Naive thymus-derived CD4-positive, alpha-beta T cell (primary cell): ENCODE measurements around the gene LARGE2. TPM values are rescaled to one million over a fixed set of nuclear protein-coding genes. Genes with fewer than 3 reads are reported as not detected.

Source experiments
- ATAC-seq: fragments of 150-1000 bp; cut with Tn5 transposase; 2 replicates; pipeline ENCODE4 v1.10.0; 2021; ENCODE audit warnings: mild to moderate bottlenecking, moderate library complexity
- CTCF ChIA-PET: fragments of 350-600 bp; sonication (Branson Sonifier 250); formaldehyde crosslinking; loops from one replicate; lab custom pipeline; 2021; ENCODE audit warnings: antibody characterized with exemption; lab: Charles Lee
- POLR2A ChIA-PET: fragments of 350-600 bp; sonication (Branson Sonifier 250); formaldehyde crosslinking; loops from one replicate; lab custom pipeline; 2021; ENCODE audit warnings: antibody characterized with exemption, inconsistent platforms; lab: Charles Lee
- DNase-seq, 9 donors: peaks; one replicate each; pipeline versions ENCODE4 v3.0.0 to v3.0.0-alpha.2; 2020 to 2022; ENCODE audit warnings: mixed read lengths in 1 of 9
- H3K27ac ChIP-seq: one replicate; pipeline ENCODE4 v1.7.0; 2013; ENCODE audit warnings: mild to moderate bottlenecking, low read depth, low read length, moderate library complexity
- H3K27me3 ChIP-seq, 2 donors: one replicate each; pipeline ENCODE4 v1.7.0; 2013; ENCODE audit warnings: low read length in 2 of 2, mild to moderate bottlenecking in 2 of 2, moderate library complexity in 2 of 2; ENCODE audit not compliant: control insufficient read depth in 2 of 2, insufficient read depth in 2 of 2
- H3K36me3 ChIP-seq, 3 experiments: 1 replicate in 2 of 3; 2 replicates in 1 of 3; pipeline ENCODE4 v1.7.0; 2013; ENCODE audit warnings: low read length in 3 of 3, mild to moderate bottlenecking in 3 of 3, moderate library complexity in 1 of 3; ENCODE audit not compliant: insufficient read depth in 3 of 3, control insufficient read depth in 2 of 3
- H3K4me1 ChIP-seq, 2 donors: one replicate each; pipeline ENCODE4 v1.7.0; 2013; ENCODE audit warnings: low read length in 2 of 2, mild to moderate bottlenecking in 2 of 2, moderate library complexity in 1 of 2; ENCODE audit not compliant: control insufficient read depth in 2 of 2, insufficient read depth in 2 of 2
- H3K4me3 ChIP-seq: 2 replicates; pipeline ENCODE4 v1.7.0; 2013; ENCODE audit warnings: mild to moderate bottlenecking, low read length
- H3K9me3 ChIP-seq, 3 experiments: 1 replicate in 2 of 3; 2 replicates in 1 of 3; pipeline ENCODE4 v1.7.0; 2013; ENCODE audit warnings: low read length in 3 of 3; ENCODE audit not compliant: control insufficient read depth in 2 of 3
- H3K27ac Mint-ChIP-seq, 9 donors: one replicate each; pipeline ENCODE4 v1.8.0; 2020 to 2022; ENCODE audit warnings: mixed read lengths in 9 of 9, mild to moderate bottlenecking in 8 of 9, moderate library complexity in 5 of 9, inconsistent platforms in 2 of 9
- H3K27me3 Mint-ChIP-seq, 5 donors: one replicate each; pipeline ENCODE4 v1.8.0; 2021 to 2022; ENCODE audit warnings: mixed read lengths in 5 of 5, mild to moderate bottlenecking in 1 of 5
- H3K36me3 Mint-ChIP-seq, 5 donors: one replicate each; pipeline ENCODE4 v1.8.0; 2020 to 2022; ENCODE audit warnings: mixed read lengths in 5 of 5, mild to moderate bottlenecking in 3 of 5, inconsistent platforms in 1 of 5
- H3K4me1 Mint-ChIP-seq, 7 donors: one replicate each; pipeline ENCODE4 v1.8.0; 2020 to 2022; ENCODE audit warnings: mixed read lengths in 7 of 7, mild to moderate bottlenecking in 3 of 7, inconsistent platforms in 1 of 7
- H3K4me3 Mint-ChIP-seq, 10 donors: one replicate each; pipeline ENCODE4 v1.8.0; 2020 to 2022; ENCODE audit warnings: mild to moderate bottlenecking in 10 of 10, mixed read lengths in 10 of 10, moderate library complexity in 6 of 10, inconsistent platforms in 2 of 10
- H3K9me3 Mint-ChIP-seq, 11 donors: one replicate each; pipeline ENCODE4 v1.8.0; 2020 to 2022; ENCODE audit warnings: mixed read lengths in 11 of 11, mild to moderate bottlenecking in 4 of 11, inconsistent platforms in 1 of 11, moderate library complexity in 1 of 11
- intact Hi-C, 2 donors: fragments of 100-400 bp; cut with micrococcal nuclease; formaldehyde crosslinking; loops; one replicate each; pipeline ENCODE4 v1.15.1; 2023
- polyA plus RNA-seq, 2 donors: library from polyadenylated mRNA; unstranded; fragments of 300-500 nt; fragmentation: Illumina TruSeq; gene quantifications; one replicate each; pipeline ENCODE4 v1.2.3, GENCODE V29; 2021
- total RNA-seq, 6 experiments: library from RNA in 5 of 6; stranded (reverse) in 5 of 6; gene quantifications; 1 replicate in 5 of 6; 2 replicates in 1 of 6; pipeline ENCODE4 v1.2.3 and lab custom pipeline; 2021 to 2026

The LARGE2 gene
- 1 to 10 TPM in 4 of 5 experiments, not detected in 1; 1.2 to 4.8 (median 3.2) TPM for total RNA-seq
- polyA plus RNA-seq = under 1 TPM; 0.24 to 0.77 TPM
- total RNA-seq (lab: John Stamatoyannopoulos, UW) = 4.0 reads per million, percentile 21 among the genes with 10 or more reads in this experiment

- peak within 1 kb of the TSS in 6 of 9 donors; percentile 36 to 72 (median 58) for H3K27ac Mint-ChIP-seq
- H3K36me3 ChIP-seq = no peaks in the 10 kb centered on the region
- H3K9me3 Mint-ChIP-seq = peaks cover 0 to 3% (median 0%) of the 10 kb centered on the region in 11 donors
- H3K27ac ChIP-seq = no peak within 1 kb of the TSS
- peak within 1 kb of the TSS; percentile 24 for H3K4me3 ChIP-seq
- DNase-seq (peak in 3 of 9 donors; percentile 11 to 25 (median 12)), ATAC-seq (no peak)
- peaks cover 16 to 19% of the 10 kb centered on the region in 2 donors for H3K4me1 ChIP-seq
- CTCF ChIA-PET = no interaction called here
- intact Hi-C loops = no loop called here
- peak within 1 kb of the TSS; percentile 71 to 87 (median 78) for H3K4me3 Mint-ChIP-seq
- H3K36me3 Mint-ChIP-seq = peaks cover 0 to 1% (median 0%) of the 10 kb centered on the region in 5 donors
- H3K4me1 Mint-ChIP-seq = peaks cover 24 to 46% (median 39%) of the 10 kb centered on the region in 7 donors
- POLR2A ChIA-PET = no interaction called here
- H3K9me3 ChIP-seq = no peaks in the 10 kb centered on the region
- no peaks in the 10 kb centered on the region for H3K27me3 ChIP-seq
- peaks cover 0 to 29% (median 4%) of the 10 kb centered on the region in 5 donors for H3K27me3 Mint-ChIP-seq
Measured at GRCh38 chr11:45922425-45923082, at the start of gene LARGE2. TSS of gene LARGE2 (plus strand) at chr11:45922656. CDS start at chr11:45922883, 227 bp downstream.

DNA sequence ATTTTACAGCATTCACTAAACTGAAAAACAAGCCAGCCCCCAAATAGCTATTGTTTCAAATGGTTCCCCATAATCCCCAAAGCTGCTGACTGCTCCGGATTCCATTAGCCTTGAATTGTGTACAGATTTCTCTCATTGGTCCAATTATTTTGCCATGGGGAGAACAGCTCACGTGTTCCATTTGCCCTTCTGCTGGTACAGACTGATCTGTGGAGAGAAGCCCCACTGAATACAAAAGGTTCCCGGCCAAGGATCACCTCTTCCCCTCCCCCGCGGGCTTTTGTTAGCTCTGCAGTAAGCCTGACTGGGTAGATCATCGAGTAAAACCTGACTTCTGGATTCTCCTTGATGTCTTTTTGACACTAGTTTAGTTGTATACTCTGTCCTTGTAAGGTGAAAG, 46.1 kb upstream of the LARGE2 start:
- Histone ChIP-seq H3K27me3 (no peaks in the 10 kb centered on the region), H3K4me3 (no peak overlapping the region), H3K4me1 (no peaks in the 10 kb centered on the region), H3K27ac (no peak overlapping the region), H3K9me3 (no peaks in the 10 kb centered on the region), H3K36me3 (peaks cover 3 to 87% (median 21%) of the 10 kb centered on the region in 3 experiments)
- Mint-ChIP-seq H3K36me3 (peaks cover 13 to 82% (median 55%) of the 10 kb centered on the region in 5 donors), H3K27me3 (no peaks in the 10 kb centered on the region), H3K4me1 (peaks cover 0 to 3% (median 0%) of the 10 kb centered on the region in 7 donors), H3K4me3 (no peak overlapping the region), H3K9me3 (no peaks in the 10 kb centered on the region), H3K27ac (no peak overlapping the region)
- POLR2A ChIA-PET = interaction anchor here (0.7 to 1.0 kb wide), 2 partner anchors 30 to 1123 kb away, joined by 3 read pairs; no protein-coding TSS in a partner anchor
- no peak for ATAC-seq
- CTCF ChIA-PET = interaction anchor here (0.6 to 1.0 kb wide), 2 partner anchors 14 to 916 kb away, joined by 3 read pairs; no protein-coding TSS in a partner anchor
- no peak for DNase-seq
- intact Hi-C loops = no loop called here

DNA sequence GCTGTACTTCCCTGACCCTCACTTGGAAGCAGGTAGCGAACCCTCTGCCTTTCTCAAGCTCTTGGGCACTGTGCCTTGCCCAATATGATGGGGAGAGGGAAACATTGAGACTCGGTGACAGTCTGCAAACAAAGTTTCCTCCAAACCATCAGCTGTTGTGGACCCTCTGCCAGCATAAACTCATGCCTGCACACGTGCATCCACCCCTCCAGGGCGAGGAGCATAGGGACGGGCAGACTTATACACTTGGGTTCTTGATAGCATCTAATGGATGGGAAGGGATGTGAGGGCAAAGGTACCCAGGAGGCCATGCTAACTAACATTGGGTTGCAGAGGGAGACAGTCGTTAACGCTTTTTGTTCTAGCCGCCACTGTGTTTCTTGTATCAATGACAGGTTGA, 45.2 kb upstream of the LARGE2 start:
- DNase-seq = no peak
- Mint-ChIP-seq H3K9me3 (no peaks in the 10 kb centered on the region), H3K36me3 (peaks cover 12 to 88% (median 57%) of the 10 kb centered on the region in 5 donors), H3K4me3 (no peak overlapping the region), H3K27ac (no peak overlapping the region), H3K4me1 (peaks cover 0 to 4% (median 0%) of the 10 kb centered on the region in 7 donors), H3K27me3 (no peaks in the 10 kb centered on the region)
- H3K36me3 ChIP-seq = peaks cover 3 to 87% (median 17%) of the 10 kb centered on the region in 3 experiments
- no peaks in the 10 kb centered on the region for H3K27me3 ChIP-seq
- H3K4me3 ChIP-seq = no peak overlapping the region
- H3K27ac ChIP-seq = no peak overlapping the region
- ATAC-seq = no peak
- CTCF ChIA-PET = no interaction called here
- no peaks in the 10 kb centered on the region for H3K4me1 ChIP-seq
- no peaks in the 10 kb centered on the region for H3K9me3 ChIP-seq
- intact Hi-C loops = no loop called here
- POLR2A ChIA-PET = no interaction called here

DNA sequence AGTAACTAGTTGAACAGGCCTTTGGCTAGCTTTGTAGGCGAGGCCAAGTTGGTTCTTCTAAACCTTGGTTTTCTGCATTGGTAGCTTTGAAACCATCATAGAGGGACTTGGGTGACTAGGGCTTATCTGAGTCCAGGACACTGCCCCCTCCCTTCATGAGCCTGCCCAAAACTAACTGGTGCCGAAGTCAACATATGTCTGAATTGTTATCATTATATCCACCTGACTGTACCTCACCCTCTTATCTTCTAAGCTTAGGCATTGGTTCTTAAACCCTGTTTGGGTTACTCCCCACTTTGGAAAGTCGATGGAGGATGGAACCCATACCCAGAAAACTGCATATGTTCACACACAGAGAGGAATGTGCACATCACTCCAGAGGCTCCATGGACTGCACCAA, 44.6 kb upstream of the LARGE2 start:
- Mint-ChIP-seq H3K9me3 (peaks cover 0 to 1% (median 0%) of the 10 kb centered on the region in 11 donors), H3K4me3 (no peak overlapping the region), H3K27ac (no peak overlapping the region), H3K27me3 (no peaks in the 10 kb centered on the region), H3K4me1 (peaks cover 0 to 7% (median 0%) of the 10 kb centered on the region in 7 donors), H3K36me3 (peaks cover 12 to 88% (median 57%) of the 10 kb centered on the region in 5 donors)
- Histone ChIP-seq H3K9me3 (no peaks in the 10 kb centered on the region), H3K4me1 (no peaks in the 10 kb centered on the region), H3K27me3 (no peaks in the 10 kb centered on the region), H3K4me3 (no peak overlapping the region), H3K27ac (no peak overlapping the region), H3K36me3 (peaks cover 3 to 86% (median 17%) of the 10 kb centered on the region in 3 experiments)
- POLR2A ChIA-PET = no interaction called here
- CTCF ChIA-PET = no interaction called here
- intact Hi-C loops = no loop called here
- ATAC-seq (no peak), DNase-seq (no peak)

DNA sequence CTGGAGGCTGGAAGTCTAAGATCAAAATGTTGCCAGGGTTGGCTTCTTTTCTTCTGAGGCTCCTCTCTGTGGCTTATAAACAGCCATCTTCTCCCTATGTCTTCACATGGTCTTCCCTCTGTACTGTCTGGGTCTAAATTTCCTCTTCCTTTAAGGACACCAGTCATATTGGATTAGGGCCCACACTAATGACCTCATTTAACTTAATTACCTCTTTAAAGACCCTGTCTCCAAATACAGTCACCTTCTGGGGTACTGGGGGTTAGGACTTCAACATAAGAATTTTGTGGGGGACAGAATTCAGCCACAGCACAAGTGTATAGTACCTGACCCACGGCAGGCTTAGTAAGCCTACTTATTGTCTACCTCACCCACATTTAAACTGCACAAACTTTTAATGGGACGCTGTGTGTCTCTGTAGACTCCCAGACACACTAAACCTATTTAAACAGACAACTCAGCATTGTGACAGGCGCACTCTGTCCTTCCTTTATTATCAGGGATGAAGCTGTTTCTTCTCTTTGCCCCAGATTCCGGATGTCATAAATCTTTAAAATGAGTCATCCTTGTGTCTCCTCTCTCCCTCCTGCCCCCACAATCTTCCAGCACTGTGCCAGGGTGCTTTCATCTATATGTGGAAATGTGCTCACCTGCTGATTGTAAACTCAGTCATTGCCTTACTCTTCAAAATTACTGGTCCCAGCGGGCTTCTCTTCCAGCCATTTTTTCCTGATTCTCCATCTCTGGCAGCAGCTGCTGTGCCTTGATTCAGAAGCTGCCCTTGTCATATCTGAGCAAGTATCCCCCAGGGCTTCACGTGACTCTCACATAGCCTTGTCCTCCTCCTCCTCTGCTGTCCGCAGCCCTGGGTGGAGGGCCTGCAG, 42.4 kb upstream of the LARGE2 start:
- intact Hi-C loops = no loop called here
- CTCF ChIA-PET = no interaction called here
- no peak for DNase-seq
- no peak overlapping the region for H3K4me3 ChIP-seq
- peaks cover 11 to 71% (median 47%) of the 10 kb centered on the region in 5 donors for H3K36me3 Mint-ChIP-seq
- H3K9me3 ChIP-seq = no peaks in the 10 kb centered on the region
- H3K4me3 Mint-ChIP-seq = no peak overlapping the region
- no peaks in the 10 kb centered on the region for H3K4me1 ChIP-seq
- peaks cover 3 to 67% (median 11%) of the 10 kb centered on the region in 3 experiments for H3K36me3 ChIP-seq
- H3K4me1 Mint-ChIP-seq = peaks cover 4 to 13% (median 7%) of the 10 kb centered on the region in 7 donors
- H3K27ac ChIP-seq = no peak overlapping the region
- POLR2A ChIA-PET = no interaction called here
- peaks cover 0 to 8% (median 0%) of the 10 kb centered on the region in 5 donors for H3K27me3 Mint-ChIP-seq
- H3K9me3 Mint-ChIP-seq = peaks cover 0 to 3% (median 0%) of the 10 kb centered on the region in 11 donors
- no peaks in the 10 kb centered on the region for H3K27me3 ChIP-seq
- no peak overlapping the region for H3K27ac Mint-ChIP-seq
- ATAC-seq = no peak

GRCh38 chr11:45880772-45881570, 41.5 kb upstream of the LARGE2 start:
- Histone ChIP-seq H3K9me3 (no peaks in the 10 kb centered on the region), H3K36me3 (peaks cover 3 to 58% (median 11%) of the 10 kb centered on the region in 3 experiments), H3K4me3 (no peak overlapping the region), H3K27me3 (no peaks in the 10 kb centered on the region), H3K4me1 (no peaks in the 10 kb centered on the region), H3K27ac (no peak overlapping the region)
- intact Hi-C loops = no loop called here
- Mint-ChIP-seq H3K4me1 (peaks cover 7 to 16% (median 10%) of the 10 kb centered on the region in 7 donors), H3K9me3 (peaks cover 0 to 3% (median 0%) of the 10 kb centered on the region in 11 donors), H3K27me3 (peaks cover 0 to 10% (median 0%) of the 10 kb centered on the region in 5 donors), H3K27ac (no peak overlapping the region), H3K36me3 (peaks cover 9 to 61% (median 41%) of the 10 kb centered on the region in 5 donors), H3K4me3 (no peak overlapping the region)
- DNase-seq (no peak), ATAC-seq (no peak)
- POLR2A ChIA-PET = no interaction called here
- CTCF ChIA-PET = no interaction called here
